Measurements from ENCODE around the gene SNRNP27.
"Not testable (repeated sequence)": the region's sequence is repeated elsewhere in the genome, so short reads cannot be mapped to it uniquely, and the experiment has no call there.

Gene SNRNP27, protein sequence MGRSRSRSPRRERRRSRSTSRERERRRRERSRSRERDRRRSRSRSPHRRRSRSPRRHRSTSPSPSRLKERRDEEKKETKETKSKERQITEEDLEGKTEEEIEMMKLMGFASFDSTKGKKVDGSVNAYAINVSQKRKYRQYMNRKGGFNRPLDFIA

DNA sequence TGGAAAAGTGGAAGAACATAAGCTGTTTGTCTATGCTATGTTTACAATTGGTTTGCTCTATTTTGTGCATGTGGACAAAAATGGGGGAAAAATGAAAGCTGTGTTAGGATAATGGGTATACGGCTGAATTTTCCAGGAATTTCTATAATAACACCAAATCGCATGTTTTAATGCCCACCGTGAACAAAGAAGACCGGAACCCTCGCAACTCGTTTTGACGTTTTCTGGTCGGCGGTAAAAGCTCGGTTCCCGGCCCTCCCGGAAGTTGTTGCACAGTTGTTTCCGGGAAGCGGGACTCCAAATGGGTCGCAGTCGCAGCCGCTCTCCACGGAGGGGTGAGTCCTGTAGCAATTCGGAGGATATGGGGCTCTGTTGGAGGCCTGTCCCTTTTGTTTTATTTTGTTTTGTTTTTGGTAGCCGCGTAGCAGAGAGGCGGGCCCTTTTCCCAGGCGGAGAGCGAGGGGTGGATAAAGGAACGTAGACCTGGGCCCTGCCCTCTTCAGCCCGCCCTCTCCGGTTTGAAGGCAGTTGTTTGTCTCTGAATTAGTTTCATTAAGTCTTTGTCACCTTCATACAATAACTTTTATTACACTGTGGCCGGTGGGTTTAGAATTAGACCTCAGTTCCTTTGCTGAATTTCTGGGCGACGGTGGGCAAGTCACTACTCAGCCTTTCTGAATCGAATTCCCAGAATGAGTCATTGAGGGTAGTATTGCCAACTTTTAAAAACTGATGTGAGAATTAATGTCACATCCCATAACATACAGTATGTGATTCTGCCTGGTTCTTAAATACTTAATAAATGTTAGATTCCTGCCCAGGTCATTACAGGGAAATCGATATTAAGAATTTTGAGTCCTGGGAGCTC is at the start of gene SNRNP27:
Gene SNRNP27, plus strand, starts transcription at position 273 of the 868 bp plus-strand sequence. Its CDS starts 29 bp downstream, at position 302.
- peak; percentile 54 for DNase-seq (ENCODE audit: low spot score)

DNA sequence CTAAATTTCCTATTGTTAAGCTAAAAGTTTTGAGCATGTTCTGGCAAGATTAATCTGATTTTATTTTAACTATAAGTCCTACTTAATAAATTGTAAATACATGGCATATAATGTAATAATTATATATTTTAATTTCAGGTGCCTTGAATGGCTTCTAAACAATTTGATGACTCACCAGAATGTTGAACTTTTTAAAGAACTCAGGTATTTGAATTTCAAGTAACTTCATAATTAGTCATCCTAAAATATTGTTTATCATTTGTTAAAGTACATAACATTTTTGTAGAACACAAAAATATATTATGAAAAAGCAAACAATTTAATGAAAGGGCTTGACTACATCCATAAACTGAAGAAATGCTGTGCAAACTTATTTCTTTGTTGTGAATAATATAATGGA is 49.8 kb upstream of the SNRNP27 start:
- no peak for DNase-seq (ENCODE audit: low spot score)

DNA sequence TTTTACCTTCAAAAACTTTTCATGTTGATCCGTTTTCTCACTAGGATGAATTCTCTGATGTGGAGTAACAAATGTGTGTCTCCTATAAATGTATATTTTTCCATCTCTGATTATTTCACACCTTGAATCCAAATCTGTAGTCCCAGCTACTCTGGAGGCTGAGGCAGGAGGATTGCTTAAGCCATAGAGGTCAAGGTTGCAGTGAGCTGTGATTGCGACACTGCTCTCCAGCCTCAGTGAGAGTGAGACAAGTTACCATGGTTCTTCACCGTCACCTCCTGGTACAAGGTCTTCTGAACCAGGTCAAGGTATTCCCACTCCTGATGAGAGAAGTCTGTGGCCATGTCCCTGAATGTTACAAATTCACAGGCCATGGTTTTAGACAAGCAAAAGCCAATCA is 49.2 kb upstream of the SNRNP27 start:
- no peak for DNase-seq (ENCODE audit: low spot score)

DNA sequence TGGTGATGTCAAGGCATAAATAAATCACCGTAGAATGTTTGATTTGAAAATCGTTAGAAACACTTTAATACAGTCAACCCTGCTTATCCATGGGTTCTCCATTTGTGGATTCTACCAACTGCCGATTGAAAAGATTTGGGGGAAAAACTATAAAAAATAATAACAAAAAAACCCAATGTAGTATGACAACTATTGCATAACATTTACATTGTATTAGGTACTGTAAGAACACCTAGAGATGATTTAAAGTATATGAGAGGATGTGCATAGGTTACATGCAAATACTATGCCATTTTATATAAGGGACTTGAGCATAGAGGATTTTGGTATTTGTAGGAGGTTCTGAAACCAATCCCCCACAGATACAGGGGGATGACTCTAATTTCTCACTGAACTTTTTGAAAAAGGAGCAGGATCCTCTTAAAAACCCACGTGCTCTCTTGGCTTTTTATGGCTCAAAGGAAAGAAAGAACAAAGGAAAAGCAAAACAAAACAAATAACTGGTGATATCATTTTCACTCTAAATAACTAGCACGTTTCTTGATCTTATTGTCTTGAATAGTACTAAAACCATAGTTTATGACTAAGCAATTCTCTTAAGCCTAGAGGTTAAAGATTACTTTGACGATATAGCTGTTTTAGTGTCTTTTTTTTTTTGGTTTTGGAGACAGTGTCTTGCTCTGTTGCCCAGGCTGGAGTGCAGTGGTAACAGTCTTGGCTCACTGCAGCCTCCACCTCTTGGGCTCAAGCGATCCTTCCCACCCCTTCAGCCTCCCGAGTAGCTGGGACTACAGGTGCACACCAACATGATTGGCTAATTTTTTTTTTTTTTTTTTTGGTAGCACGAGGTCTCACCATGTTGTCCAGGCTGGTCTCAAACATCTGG is 47.3 kb upstream of the SNRNP27 start:
- no peak for DNase-seq (ENCODE audit: low spot score)

DNA sequence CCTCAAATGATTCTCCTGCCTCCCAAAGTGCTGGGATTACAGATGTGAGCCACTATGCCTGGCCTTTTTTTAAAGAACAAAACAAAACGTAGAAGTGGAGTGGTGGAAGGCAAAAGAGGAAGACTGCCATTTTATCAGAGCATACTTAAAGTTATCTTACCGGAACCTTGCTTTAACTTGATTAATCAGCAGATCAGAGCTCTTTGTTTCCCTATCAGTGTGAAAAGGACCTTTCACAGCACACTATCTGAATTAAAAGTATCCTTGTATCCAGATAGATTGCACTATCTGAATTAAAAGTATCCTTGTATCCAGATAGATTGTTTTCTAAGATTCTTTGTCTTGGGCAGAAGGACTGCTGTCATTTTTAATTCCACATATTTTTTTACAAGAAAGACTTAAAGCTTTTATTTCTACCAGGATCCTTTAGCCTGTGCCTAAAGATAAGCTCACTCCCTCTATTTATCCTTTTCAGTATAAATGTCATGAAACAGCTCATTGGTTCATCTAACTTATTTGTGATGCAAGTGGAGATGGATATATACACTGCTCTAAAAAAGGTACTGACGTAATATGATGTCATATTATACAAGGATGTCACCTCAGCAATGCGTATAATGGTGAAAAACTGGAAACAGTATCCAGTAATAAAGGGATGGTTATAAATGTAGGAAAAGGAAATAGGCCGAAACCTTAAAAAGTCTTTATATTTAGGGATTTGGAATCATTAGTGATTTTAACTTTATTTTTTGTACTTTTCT is 46.5 kb upstream of the SNRNP27 start:
- no peak for DNase-seq (ENCODE audit: low spot score)

DNA sequence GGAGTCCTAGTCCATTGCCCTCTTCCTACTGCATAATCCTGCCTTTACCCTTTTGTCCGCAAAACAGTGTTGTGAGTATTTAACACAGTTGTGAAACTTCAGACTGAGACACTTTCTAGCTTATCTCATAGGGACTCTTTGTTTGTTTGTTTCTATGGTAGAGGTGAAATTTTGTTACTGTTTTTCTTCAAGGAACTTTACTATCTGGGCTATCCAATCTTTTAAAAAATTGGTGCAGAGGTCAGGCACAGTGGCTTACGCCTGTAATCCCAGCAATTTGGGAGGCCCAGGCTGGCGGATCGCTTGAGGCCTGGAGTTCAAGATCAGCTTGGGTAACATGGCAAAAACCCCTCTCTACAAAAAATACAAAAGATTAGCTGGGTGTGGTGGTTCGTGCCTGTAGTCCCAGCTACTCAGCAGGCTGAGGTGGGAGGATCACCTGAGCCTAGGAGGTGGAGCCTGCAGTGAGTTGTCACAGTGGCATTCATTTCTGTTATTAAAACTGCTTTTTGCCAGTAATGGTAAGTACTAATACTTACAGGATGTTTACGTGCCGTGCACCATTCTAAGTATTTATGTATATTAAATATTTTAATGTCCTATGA is 45.5 kb upstream of the SNRNP27 start:
- DNase-seq (ENCODE audit: low spot score) = no peak

DNA sequence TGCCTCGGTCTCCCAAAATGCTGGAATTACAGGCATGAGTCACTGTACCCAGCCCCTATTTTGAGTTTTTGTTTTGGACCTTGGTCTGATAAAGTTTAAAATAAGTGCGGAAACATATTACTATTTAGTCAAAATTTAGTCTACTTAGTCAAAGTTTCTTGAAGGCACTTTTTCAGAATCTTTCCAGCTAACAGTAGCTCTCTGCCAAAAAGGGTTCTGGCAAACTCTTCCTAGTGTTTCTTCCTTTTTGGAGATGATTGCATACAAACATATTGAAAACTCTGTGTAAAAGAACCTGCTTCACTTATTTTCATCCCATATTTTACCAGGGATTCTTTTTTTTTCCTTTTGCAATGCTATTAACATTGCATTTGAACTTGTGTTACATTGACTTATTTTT is 35.5 kb upstream of the SNRNP27 start:
- no peak for DNase-seq (ENCODE audit: low spot score)

DNA sequence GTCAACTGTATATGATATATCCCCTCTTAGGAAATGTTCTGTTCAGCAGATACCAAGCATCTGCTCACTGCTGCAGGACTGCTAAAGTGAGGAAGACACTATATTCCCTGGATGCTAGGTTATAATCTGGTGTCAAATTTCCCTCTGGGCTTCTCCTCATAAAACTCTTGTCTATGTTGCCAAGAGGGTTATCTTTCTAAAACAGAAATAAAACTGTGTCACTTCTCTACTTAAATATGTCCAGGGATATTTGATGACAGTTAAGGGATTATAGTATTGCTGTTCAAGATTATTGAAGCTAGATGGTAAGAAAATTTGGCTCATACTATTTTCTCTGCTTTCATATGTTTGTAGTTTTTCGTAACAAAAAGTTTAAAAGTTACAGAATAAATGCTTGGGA is 30.5 kb upstream of the SNRNP27 start:
- no peak for DNase-seq (ENCODE audit: low spot score)

DNA sequence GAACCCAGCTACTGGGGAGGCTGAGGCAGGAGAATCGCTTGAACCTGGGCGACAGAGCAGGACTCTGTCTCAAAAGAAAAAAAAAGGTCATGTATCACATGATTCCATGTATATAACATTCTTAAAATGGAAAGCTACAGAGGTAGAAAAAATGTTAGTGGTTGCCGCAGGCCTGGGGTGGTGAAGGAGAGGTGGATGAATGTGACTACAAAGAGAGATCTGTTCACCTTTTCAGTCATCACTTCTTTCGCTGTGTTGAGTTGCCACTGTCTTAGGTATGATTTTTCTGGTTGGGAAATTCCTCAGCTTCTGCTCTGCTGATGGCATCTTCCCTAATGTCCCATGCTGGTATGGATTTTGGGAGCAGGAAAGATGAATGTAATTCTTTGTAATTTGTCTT is 5.3 kb upstream of the SNRNP27 start:
- DNase-seq (ENCODE audit: low spot score) = no peak

DNA sequence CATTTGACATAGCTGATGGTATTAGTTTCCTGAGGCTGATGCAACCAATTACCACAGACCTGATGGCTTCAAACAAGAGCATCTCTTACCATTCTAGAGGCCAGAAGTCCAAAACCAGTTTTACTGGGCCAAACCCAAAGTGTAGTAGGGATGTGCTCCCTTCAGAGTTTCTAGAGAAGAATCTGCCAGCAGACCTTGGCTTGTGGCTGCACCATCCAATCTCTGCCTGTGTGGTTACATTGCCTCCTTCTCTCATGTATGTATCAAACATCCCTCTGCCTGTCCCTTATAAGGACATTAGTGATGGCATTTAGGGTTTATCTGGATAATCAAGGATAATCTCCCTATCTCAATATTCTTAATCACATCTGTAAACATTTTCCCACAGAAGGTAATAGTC is 4.5 kb upstream of the SNRNP27 start:
- DNase-seq (ENCODE audit: low spot score) = no peak

DNA sequence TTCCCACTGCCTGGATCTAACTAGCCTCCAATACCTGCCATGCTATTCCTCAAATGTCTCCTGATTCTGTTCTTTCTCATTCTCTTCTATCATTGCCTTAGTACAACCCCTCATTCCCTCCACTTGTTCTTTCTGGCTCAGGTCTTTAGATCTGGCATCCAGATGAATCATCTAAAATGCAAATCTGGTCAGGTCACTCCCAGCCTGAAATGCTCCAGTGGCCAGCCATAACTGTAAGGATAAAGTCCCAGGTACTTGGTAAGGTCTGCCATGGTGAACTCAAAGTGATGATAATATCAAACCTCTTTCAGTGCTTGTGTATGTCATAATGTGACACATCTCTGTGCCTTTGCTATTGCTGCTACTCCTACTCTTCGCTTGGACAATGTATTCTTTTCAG is 2.9 kb upstream of the SNRNP27 start:
- no peak for DNase-seq (ENCODE audit: low spot score)

DNA sequence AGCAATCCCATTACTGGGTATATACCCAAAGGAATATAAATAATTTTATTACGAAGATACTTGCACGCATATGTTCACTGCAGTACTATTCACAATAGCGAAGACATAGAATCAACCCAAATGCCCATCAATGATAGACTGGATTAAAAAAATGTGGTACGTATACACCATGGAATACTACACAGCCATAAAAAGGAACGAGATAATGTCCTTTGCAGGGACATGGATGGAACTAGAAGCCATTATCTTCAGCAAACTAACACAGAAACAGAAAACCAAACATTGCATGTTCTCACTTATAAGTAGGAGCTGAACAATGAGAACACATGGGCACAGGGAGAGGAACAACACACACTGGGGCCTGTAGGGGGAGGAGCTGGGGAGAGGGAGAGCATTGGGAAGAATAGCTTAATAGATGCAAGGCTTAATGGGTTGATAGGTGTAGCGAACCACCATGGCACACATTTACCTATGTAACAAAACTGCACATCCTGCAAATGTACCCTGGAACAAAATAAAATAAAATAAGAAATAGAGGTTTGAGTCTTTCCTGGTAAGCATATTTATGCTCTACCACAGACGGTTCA is 825 bp upstream of the SNRNP27 start:
- not testable (repeated sequence) for DNase-seq (ENCODE audit: low spot score)

DNA sequence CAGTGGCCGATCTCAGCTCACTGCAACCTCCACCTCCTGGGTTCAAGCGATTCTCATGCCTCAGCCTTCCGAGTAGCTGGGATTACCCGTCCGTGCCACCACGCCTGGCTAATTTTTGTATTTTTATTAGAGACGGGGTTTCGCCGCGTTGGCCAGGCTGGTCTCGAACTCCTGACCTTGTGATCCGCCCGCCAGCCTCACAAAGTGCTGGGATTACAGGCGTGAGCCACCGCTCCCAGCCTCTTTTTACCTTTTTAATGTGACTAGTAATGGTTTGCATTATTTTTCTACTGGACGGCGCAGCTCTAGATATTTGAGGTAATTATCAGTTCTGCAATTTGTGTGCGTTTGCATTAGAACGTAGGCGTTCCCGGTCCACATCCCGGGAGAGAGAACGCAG is 981 bp downstream of the SNRNP27 start:
- DNase-seq (ENCODE audit: low spot score) = not testable (repeated sequence)

DNA sequence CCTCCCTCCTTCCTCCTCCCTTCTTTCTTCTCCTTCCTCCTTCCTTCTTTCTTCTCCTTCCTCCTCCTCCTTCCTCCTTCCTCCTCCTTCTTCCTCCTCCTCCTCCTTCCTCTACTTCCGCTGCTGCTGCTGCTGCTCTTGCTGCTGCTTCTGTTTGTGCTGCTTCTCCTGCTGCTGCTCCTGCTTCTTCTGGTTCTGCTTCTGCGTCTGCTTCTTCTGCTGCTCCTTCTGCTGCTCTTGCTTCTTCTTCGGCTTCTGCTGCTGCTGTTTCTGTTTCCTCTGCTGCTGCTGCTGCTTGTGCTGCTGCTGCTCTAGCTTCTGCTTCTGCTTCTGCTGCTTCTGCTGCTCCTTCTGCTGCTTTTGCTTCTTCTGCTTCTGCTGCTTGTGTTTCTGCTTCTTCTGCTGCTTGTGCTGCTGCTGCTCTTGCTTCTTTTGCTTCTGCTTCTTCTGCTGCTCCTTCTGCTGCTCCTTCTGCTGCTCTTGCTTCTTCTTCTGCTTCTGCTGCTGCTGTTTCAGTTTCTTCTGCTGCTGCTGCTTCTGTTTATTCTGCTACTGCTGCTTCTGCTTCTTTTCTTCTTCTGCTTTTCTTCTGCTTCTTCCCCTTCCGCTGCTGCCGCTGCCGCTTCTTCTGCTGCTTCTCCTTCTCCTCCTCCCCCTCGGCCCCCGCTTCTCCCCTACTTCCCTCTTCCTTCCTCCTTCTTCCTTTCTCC is 8.6 kb downstream of the SNRNP27 start:
- DNase-seq (ENCODE audit: low spot score) = no peak

DNA sequence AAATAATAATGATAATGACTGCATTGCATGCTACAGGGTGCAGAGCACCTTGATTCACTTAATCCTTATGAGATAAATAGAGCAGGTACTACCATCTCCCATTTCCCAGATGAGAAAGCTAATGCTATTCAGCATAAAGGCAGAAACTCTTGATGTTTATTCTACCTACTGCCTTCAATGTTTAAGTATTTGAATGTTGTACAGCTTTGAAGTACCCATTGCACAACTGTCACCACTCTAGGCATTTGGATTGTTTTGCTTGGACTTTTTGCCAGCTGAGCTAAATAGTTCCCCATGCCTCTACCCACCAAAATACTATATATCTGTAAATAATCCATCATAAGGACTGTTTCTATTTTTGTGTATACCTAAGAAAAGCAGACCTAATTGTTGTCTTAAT is 13.5 kb downstream of the SNRNP27 start:
- DNase-seq (ENCODE audit: low spot score) = no peak

DNA sequence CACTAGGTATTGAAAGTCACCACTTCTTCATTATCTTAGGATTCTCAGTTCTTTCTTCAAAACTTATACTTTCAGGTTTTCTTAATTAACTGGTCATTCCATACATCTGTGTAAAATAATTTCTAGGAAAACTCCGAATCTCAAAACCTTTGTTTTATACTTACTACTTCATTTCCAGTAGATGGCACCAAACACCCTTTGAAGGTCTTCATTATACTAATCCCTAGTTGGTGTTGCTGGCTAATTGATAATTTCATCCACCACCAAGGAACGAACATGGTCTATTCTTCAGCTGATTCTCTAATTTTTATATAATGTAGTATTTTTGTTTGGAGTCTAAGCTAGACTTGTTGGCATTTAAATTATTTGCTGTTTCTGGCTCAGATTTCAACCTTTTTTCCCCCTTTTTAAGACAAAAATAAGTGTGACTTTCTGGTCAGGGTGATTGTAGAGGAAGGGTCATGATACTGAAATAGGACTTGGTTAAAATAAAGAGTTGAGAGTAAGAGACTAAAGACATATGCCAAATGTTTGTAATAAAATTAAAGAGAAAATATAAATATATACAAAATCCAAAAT is 18.3 kb downstream of the SNRNP27 start:
- peak; percentile 28 for DNase-seq (ENCODE audit: low spot score)

DNA sequence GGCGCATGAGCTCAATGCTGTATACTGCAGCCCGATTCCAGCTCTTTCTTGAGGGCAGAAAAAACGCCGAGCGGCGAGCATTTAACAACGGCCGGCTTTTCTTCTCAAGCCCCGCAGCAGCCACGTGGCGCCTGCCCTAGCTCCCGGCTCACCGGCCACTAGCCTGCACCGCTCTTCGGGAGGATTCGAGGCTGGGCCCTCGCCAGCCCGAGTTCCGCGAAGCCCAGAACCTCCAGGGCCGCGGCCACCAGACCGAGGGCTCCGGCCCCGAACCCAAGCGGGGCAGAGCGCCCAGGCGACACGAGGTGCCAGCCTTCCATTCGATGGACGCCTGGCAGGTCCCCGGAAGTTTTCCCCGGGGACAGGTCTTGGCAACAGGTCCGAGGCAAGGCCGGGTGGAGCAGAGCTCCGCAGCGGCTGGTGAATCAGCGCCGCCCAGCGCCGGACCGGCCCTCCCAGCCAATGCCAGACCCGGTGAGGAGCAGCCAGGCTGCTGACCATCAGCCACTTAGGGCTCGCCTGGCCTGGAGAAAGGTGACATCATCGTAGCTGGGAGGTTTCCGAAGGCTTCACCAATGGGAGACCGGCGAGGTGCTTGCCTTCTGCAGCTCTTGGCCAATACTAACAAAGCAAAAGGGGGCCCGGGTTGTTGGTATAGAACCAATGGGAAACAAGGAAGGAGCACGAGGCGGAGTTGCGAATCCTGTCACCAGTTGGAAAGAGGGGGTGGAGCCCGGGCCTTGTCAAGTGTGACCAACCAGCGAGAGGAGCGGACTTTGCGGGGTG is 20.6 kb downstream of the SNRNP27 start:
- peak; percentile 92 for DNase-seq (ENCODE audit: low spot score)

DNA sequence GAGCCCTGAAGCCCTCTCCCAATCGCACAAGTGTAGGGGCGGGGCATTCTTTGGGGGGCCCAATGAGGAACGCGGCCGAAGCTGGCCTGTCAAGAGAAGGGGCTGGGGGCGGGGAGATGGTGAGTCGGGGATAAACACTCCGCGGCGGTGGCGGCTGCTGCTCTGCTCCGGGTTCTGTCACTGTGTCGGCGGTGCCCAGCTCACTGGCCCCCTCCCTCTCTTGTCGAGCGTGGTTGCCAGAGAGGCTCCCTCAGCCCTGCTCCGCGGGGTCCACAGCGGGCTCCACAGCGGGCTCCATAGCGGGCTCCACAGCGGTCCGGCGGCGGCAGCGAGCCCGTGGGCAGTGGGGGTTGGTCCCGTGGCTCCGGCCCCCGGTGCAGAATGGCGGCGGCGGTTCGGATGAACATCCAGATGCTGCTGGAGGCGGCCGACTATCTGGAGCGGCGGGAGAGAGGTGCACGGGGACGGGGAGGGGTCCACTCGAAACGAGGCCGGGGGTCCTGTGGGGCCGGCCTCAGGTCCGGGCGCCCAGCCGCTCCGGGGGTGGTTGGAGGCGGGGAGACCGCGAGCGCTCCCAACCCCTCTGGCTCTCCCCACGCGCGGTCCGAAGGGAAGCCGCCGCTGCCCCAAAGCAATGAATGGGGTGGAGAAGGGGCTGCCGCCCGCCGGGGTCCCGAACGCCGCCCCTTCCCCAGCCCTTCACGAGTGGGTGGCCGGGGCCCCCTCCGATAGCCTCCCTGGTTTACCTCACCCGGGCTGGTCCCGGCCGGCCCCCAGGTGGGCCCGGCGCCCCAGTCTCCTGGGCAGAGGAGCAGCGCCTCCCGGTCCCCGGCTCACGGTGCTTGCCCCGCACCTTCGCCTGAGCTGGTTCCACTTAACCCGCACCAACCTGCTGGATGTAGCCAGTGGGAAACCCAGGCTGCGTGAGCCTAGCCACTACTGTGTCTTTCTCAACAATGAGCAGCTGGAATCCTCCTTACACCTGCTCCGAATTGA is 21.5 kb downstream of the SNRNP27 start, which contains the start of gene MXD1:
Gene MXD1, plus strand, starts transcription at position 160 of the 996 bp plus-strand sequence. Its CDS starts 222 bp downstream, at position 382.
- DNase-seq (ENCODE audit: low spot score) = no peak
